ENCODE data around the gene ILDR1.

Gene ILDR1

GRCh38 chr3:121975702-121976302, 46.2 kb downstream of the ILDR1 start:
- H4K20me1 ChIP-seq (ENCODE audit: control insufficient read depth, insufficient read depth, low read depth, low read length) = no peaks in the 10 kb centered on the region
- no peak overlapping the region for H3K4me3 ChIP-seq (ENCODE audit: low read length)
- H3F3A ChIP-seq (ENCODE audit: control insufficient read depth, insufficient read depth) = no peaks in the 10 kb centered on the region
- H3K36me3 ChIP-seq (ENCODE audit: control insufficient read depth, low read length) = no peaks in the 10 kb centered on the region
- no peaks in the 10 kb centered on the region for H3K9me2 ChIP-seq (replicated peaks; ENCODE audit: control insufficient read depth, low read length)
- no peaks in the 10 kb centered on the region for H3K27me3 ChIP-seq (ENCODE audit: control insufficient read depth, low read length)
- no peaks in the 10 kb centered on the region for H3K79me2 ChIP-seq (ENCODE audit: control insufficient read depth, low read length)
- H3K9me3 ChIP-seq (ENCODE audit: control insufficient read depth, insufficient read depth, low read length) = peaks cover 10% of the 10 kb centered on the region; the same call in 1 of the 2 replicates
- H3K27ac ChIP-seq (ENCODE audit: low read depth, low read length) = no peak overlapping the region
- H3K4me1 ChIP-seq (ENCODE audit: control insufficient read depth, low read length) = peaks cover 15% of the 10 kb centered on the region
- no peak overlapping the region for H3K4me2 ChIP-seq (ENCODE audit: low read length)
- TF ChIP-seq EZH2phosphoT487 (IDR thresholded peaks at IDR 0.05; ENCODE audit: borderline replicate concordance, low read length) = no peak
- peak; percentile 15 for TF ChIP-seq CTCF (IDR thresholded peaks at IDR 0.05; ENCODE audit: low read depth, low read length, poor library complexity, severe bottlenecking)

GRCh38 chr3:121974601-121975111, 47.4 kb downstream of the ILDR1 start:
- Histone ChIP-seq H3K4me2 (ENCODE audit: low read length) (no peak overlapping the region), H3K36me3 (ENCODE audit: control insufficient read depth, low read length) (no peaks in the 10 kb centered on the region), H3K9me3 (ENCODE audit: control insufficient read depth, insufficient read depth, low read length) (peaks cover 10% of the 10 kb centered on the region; the same call in 1 of the 2 replicates), H3K27me3 (ENCODE audit: control insufficient read depth, low read length) (no peaks in the 10 kb centered on the region), H3K4me1 (ENCODE audit: control insufficient read depth, low read length) (peaks cover 3% of the 10 kb centered on the region), H3K79me2 (ENCODE audit: control insufficient read depth, low read length) (no peaks in the 10 kb centered on the region), H3K9me2 (replicated peaks; ENCODE audit: control insufficient read depth, low read length) (no peaks in the 10 kb centered on the region), H4K20me1 (ENCODE audit: control insufficient read depth, insufficient read depth, low read depth, low read length) (no peaks in the 10 kb centered on the region), H3K27ac (ENCODE audit: low read depth, low read length) (no peak overlapping the region), H3K4me3 (ENCODE audit: low read length) (no peak overlapping the region), H3F3A (ENCODE audit: control insufficient read depth, insufficient read depth) (no peaks in the 10 kb centered on the region)
- no peak for TF ChIP-seq EZH2phosphoT487 (IDR thresholded peaks at IDR 0.05; ENCODE audit: borderline replicate concordance, low read length)
- no peak for TF ChIP-seq CTCF (IDR thresholded peaks at IDR 0.05; ENCODE audit: low read depth, low read length, poor library complexity, severe bottlenecking)

- Histone ChIP-seq H3K9me3 (ENCODE audit: control insufficient read depth, insufficient read depth, low read length) (peaks cover 7% of the 10 kb centered on the region; the same call in 1 of the 2 replicates), H3K36me3 (ENCODE audit: control insufficient read depth, low read length) (no peaks in the 10 kb centered on the region), H3K4me1 (ENCODE audit: control insufficient read depth, low read length) (no peaks in the 10 kb centered on the region), H3F3A (ENCODE audit: control insufficient read depth, insufficient read depth) (no peaks in the 10 kb centered on the region), H3K27ac (ENCODE audit: low read depth, low read length) (no peak overlapping the region), H3K4me2 (ENCODE audit: low read length) (no peak overlapping the region), H3K79me2 (ENCODE audit: control insufficient read depth, low read length) (no peaks in the 10 kb centered on the region), H3K4me3 (ENCODE audit: low read length) (no peak overlapping the region), H3K27me3 (ENCODE audit: control insufficient read depth, low read length) (no peaks in the 10 kb centered on the region), H4K20me1 (ENCODE audit: control insufficient read depth, insufficient read depth, low read depth, low read length) (no peaks in the 10 kb centered on the region), H3K9me2 (replicated peaks; ENCODE audit: control insufficient read depth, low read length) (no peaks in the 10 kb centered on the region)
- TF ChIP-seq CTCF (IDR thresholded peaks at IDR 0.05; ENCODE audit: low read depth, low read length, poor library complexity, severe bottlenecking) (no peak), EZH2phosphoT487 (IDR thresholded peaks at IDR 0.05; ENCODE audit: borderline replicate concordance, low read length) (no peak)
Measured at GRCh38 chr3:121970047-121970446, 52.0 kb downstream of the ILDR1 start.

Measured in DOHH2 (cell line).